T-helper 2 cell treated with Interferon-gamma antibody and Interleukin-4, amounts not matched to agents 100 ng/mL and 5 ng/mL, for 36 hours (primary cell): Measurements from ENCODE around the gene PRODH. TPM values are rescaled to one million over a fixed set of nuclear protein-coding genes. Genes with fewer than 3 reads are reported as not detected.
"Not testable (repeated sequence)": the region's sequence is repeated elsewhere in the genome, so short reads cannot be mapped to it uniquely, and the experiment has no call there.

Experiments used
- intact Hi-C: fragments of 100-400 bp; cut with micrococcal nuclease; formaldehyde crosslinking; loops from one replicate; pipeline ENCODE4 v1.15.1; 2023
- total RNA-seq: library from RNA; stranded (reverse); gene quantifications from 2 replicates; pipeline ENCODE4 v1.2.3, GENCODE V29; 2022

PRODH gene
- total RNA-seq, 1 donor from 2014 or later: 0.32 TPM

DNA sequence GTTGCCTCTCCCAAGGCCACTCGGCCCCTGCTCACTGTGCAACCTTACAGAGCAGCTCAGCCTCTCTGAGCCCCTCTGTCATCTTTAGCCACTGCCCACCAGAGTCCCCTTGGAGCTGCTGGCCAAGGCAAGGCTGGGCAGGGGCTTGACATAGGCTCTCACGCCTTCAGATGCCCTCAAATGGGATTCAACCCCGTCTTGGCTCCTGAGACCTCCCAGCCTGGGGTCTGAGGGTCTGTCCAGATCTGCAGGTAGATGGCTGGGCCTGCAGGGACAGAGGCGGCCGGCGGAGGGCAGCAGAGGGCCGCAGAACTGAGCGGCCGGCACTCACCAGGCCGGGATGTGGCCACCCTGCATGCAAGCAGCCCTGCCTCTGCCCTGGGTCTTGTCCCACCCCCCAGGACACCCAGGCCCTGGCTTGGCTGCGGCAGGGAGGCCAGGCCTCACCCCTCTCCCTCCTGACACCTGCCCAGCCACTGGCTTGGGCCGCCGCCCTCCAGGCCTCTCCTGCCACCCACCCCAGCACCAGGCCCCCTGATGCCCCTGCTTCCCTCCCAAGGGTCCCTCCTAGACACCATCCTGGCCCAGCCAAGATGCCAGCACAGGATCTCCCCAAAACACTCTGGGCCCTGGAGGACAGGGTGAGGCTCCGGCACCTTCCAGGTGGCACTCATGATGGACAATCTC is 18.4 kb upstream of the PRODH start:
- intact Hi-C loops: not testable (repeated sequence)

GRCh38 chr22:18953128-18953527 is 17.0 kb upstream of the PRODH start:
- intact Hi-C loops: not testable (repeated sequence)

GRCh38 chr22:18952022-18952421 is 15.9 kb upstream of the PRODH start:
- intact Hi-C loops: no loop called here

- intact Hi-C loops: no loop called here
These were observed 14.0 kb upstream of the PRODH start for GRCh38 chr22:18950141-18950540.

DNA sequence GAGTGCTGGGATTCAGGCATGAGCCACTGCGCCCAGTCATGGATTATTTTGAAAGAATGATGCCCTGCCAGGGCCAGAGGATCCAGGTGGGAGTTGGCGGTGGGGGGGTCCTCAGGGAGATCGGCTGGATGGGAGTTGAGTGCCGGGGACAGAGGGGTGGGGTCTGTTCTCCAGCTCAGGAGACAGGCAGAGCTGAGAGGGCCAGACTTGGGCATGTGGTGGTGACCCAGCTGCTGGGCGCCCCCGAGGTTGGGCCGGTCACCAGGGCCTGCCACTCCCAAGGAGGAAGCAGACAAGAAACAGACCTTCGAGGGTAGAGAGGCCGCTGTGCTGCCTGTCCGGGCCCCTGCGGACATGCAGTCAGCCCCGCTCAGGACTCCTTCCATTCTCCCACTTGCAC is 11.8 kb upstream of the PRODH start:
- intact Hi-C loops: no loop called here

- intact Hi-C loops: not testable (repeated sequence)
These were observed 11.0 kb upstream of the PRODH start for GRCh38 chr22:18947105-18947504.

DNA sequence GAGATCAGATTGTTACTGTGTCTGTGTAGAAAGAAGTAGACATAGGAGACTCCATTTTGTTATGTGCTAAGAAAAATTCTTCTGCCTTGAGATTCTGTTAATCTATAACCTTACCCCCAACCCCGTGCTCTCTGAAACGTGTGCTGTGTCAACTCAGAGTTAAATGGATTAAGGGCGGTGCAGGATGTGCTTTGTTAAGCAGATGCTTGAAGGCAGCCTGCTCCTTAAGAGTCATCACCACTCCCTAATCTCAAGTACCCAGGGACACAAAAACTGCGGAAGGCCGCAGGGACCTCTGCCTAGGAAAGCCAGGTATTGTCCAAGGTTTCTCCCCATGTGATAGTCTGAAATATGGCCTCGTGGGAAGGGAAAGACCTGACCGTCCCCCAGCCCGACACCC is 2.6 kb upstream of the PRODH start:
- intact Hi-C loops: not testable (repeated sequence)

DNA sequence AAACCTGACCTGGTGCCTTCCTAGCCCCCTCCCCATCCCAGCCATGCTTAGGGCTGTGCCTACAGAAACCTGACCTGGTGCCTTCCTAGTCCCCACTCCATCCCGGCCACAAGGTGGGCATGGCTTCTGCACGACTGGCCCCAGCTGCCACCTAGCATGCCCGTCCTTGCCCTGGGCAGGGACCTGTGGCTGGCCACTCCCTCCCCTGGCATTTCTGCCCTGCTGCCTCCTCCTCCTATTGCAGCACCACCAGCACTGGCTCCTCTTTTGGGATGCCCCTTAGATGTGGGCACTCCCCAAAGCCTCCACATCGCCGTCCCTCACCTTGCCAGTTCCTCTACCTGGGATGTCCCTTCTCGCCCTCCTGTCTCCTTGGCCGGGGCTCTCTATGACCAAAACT is 1.4 kb downstream of the PRODH start:
- intact Hi-C loops: not testable (repeated sequence)

DNA sequence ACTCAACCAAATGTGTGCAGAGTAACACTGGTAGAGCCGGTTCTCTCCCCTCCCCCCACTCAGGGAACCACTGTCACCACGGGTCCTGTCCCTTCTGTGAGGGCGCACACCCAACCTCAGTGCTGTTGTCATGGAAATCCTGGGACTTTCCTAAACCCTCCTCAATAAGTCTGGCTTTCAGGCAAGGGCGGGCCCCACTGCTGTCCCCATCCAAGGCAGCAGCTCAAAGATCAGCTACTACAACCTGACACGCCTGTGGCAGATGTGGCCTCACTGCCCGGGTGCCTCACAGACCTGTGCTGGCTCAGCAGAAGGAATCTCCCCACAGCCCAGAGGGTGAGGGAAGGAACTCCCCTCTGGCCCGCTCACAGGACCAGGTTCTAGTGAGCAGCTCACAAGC is 2.2 kb downstream of the PRODH start:
- intact Hi-C loops: no loop called here

DNA sequence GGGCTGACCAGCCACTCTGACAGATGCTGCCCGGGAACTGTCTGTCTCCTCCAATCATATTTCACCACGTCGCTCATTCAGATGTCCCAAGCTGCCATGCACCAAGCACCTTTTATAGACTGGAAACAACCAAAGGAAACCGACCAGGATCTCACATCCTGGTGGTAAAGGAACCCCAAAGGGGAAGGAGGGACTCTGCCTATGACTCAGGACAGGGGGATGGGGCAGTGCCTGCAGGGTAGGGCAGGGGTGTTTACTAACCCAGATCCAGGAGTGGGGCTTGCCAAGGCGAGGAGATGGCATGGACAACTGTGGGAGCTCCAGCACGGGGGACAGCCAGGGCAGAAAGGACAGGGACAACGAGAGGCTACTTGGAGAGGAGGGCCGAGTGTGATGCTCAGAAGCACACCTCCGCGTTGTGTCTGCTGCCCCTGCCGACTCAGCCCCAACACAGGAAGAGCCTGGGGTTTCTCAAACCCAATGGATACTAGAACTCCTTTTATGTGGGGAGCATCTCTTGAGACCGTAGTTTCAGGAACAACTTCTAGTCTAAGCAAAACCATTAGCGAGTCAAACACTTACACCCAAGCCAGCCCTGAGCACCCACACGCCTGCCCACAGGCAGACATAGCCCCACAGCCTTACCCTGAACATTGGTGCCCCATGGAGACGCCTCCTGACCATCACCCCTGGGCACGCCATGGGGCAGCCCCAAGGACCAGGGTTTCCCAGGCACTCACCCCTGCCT is 4.0 kb downstream of the PRODH start:
- intact Hi-C loops: no loop called here

- intact Hi-C loops: no loop called here
These were observed 6.6 kb downstream of the PRODH start for GRCh38 chr22:18929459-18929858.

DNA sequence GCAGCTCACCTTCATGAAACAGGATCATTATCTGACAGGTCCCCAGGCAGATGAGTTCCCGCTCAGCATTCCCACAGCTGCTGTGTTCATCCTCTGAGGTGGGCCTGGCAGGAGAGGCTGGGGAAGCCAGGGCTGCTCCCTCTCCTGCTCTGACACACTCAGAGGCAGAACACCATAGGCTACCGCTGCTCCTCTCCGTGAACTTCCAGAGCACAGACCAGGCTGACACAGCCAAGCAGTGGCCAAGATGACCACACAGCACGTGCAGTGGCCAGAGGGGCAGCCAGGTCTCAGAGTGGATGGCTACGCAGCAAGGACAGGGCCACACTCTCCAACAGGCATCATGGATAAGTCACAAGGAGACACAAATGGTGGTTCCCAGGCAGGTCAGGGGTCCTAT is 8.5 kb downstream of the PRODH start:
- intact Hi-C loops: no loop called here

DNA sequence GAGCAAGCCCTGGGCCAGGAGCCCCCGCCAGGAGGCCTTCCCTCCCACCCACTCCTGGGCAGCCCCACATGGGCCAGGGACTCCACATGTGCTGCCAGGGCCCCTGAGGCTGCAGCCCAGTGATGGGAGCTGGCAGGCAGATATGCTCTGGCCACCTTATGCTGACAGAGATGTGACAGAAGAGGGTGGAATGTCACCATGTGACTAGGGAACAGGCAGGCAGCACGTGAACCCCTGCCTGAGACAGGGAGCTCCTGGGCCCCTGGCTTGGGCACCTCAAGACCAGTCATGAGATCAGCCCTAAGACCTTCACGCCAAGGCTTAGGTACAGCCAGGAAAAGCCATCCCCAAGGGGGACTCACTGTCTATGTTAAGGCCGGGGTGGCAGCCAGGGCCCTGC is 9.1 kb downstream of the PRODH start:
- intact Hi-C loops: no loop called here

DNA sequence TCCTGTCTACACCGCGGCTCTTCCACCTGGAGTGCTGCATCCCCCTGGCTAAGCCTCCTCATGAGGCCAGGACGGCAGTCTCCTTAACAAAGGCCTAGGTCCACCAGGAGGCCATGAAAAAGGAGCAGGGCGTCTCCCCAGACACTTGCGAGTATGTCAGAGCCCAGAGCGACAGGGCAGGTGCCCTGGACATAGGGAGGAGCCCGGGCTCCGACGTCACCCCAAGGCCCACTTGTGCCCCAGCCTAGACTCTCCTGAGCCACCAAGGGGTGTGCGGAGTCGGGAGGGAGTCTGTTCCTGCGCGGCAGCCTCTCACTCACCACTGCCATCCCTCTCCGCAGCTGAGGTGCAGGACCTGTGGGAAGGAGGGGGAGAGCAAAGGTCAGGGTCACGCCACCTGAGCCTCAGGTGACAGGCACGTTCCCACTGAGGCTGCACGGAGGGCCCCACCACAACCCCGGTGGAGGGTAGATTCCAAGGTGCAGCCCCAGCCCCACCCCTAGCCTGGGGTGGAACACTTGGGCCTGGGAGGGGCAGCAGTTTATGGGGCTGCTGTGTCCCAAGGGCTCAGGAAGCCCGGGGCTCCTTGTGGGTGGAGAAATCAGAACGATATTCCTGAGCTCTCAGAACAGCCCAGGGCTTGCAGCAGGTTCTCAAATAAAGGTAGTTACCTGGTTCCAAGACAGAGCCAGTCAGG is 10.6 kb downstream of the PRODH start:
- intact Hi-C loops: no loop called here

- intact Hi-C loops: not testable (repeated sequence)
These were observed 15.7 kb downstream of the PRODH start for GRCh38 chr22:18920257-18920902.

DNA sequence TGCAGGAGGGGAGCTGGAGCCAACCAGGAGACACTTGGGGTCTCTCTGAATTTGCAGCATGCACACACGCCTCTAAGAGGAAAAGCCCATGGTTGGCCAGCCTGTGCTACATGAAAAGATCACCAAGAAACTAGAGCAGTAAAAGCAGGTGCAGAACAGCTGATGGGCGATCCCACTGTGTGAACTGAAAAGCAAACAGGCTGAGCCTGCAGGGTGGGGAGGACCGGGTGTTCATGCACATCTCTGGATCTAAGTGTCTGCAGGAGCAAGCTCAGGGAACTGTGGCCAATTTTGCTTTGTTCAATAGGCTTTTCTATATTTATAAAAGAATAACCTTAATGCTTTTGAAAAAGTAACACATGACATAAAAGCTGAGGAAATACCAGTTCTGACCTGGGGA is 18.3 kb downstream of the PRODH start:
- intact Hi-C loops: not testable (repeated sequence)

DNA sequence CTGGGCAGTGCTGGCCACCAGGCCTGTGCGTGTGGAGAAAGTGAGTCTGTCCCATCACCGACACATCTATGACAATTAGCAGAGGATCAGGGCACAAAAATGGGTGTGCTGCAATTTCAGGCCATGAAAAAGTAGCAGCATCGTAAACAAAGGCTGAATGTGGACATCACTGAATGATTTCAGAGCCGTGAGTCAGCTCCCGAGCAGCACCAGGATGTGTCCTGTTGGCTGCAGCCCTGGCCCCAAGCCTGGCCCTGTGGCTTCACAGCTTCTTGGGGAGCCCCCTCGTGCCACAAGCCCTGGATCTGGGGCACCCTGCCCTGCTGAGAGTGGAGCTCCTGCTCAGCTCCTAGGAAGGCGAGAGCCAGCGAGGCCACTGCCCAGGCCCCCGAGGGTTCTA is 20.5 kb downstream of the PRODH start:
- intact Hi-C loops: not testable (repeated sequence)

GRCh38 chr22:18914558-18914957 is 21.5 kb downstream of the PRODH start:
- intact Hi-C loops: not testable (repeated sequence)

- intact Hi-C loops: not testable (repeated sequence)
These were observed 23.7 kb downstream of the PRODH start for GRCh38 chr22:18912264-18912946.

GRCh38 chr22:18911535-18911934 is 24.6 kb downstream of the PRODH start:
- intact Hi-C loops: not testable (repeated sequence)

DNA sequence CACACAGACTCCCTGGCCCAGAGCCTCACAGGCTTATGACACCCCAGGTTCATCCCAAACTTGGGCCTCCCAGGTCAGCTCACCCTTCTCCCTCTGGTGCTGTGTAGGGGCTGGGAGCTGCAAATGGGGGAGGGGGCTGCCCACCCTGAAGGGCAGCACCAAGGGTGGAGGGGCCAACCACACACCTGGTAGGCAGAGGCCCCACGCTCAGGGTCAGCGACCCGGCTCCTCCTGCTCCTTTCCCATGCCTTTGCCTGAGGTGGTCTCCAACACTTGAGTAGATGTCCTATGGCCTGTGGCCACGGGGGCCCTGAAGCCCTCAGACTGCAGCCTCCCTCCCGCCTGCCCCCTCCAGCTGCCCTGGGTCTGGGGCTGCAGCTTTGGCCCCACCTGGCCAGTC is 26.5 kb downstream of the PRODH start:
- intact Hi-C loops: no loop called here
